Measurements from ENCODE around the gene RARA.

Gene RARA

GRCh38 chr17:40287494-40288369 is 21.2 kb upstream of the RARA start, which contains the start of gene CDC6:
TSS of gene CDC6 (plus strand) at chr17:40287879. CDS start at chr17:40289421, 1,542 bp downstream.
- Histone ChIP-seq H3K4me3 (ENCODE audit: low read depth, low read length) (peak within 1 kb of the TSS; percentile 96), H3K36me3 (ENCODE audit: control insufficient read depth in 2 of 2, insufficient read depth in 1 of 2, low read length in 2 of 2) (peaks cover 25 to 38% of the 10 kb centered on the region in 2 experiments), H3K27ac (ENCODE audit: extremely low read depth, low read depth, low read length) (peak within 1 kb of the TSS; percentile 95), H3K9me3 (ENCODE audit: control insufficient read depth, insufficient read depth, low read depth, low read length) (no peaks in the 10 kb centered on the region), H3K4me1 (ENCODE audit: control insufficient read depth, insufficient read depth, low read length) (peaks cover 3% of the 10 kb centered on the region)
- ChIA-PET CTCF (interaction anchor here (0.6 to 7.0 kb wide), 12 partner anchors 15 to 175 kb away, joined by 3 to 65 read pairs (median 6); no protein-coding TSS in a partner anchor), POLR2A (interaction anchor here (0.6 to 2.3 kb wide), 29 partner anchors 9 to 331 kb away, joined by 3 to 31 read pairs (median 4); partner anchors contain the start of genes CASC3, TOP2A and WIPF2)
- TF ChIP-seq ZNF24 (tag by site-specific recombination; IDR thresholded peaks at IDR 0.05) (peak; percentile 63), ZNF223 (tag by site-specific recombination; IDR thresholded peaks at IDR 0.05) (no peak), ZNF629 (tag by site-specific recombination; IDR thresholded peaks at IDR 0.05) (peak; percentile 79), ZNF311 (tag by site-specific recombination; IDR thresholded peaks at IDR 0.05; ENCODE audit: borderline replicate concordance) (no peak), REST (tag by site-specific recombination; IDR thresholded peaks at IDR 0.05) (peak; percentile 65), ZNF121 (tag by site-specific recombination; IDR thresholded peaks at IDR 0.05) (no peak), YY1 (tag by site-specific recombination; IDR thresholded peaks at IDR 0.05) (no peak; the same call in 1 of the 2 replicates), ZSCAN16 (tag by site-specific recombination; IDR thresholded peaks at IDR 0.05) (no peak; the same call in none of the 2 replicates), SETDB1 (IDR thresholded peaks at IDR 0.05; ENCODE audit: insufficient read length, low read length) (no peak), ZNF202 (tag by site-specific recombination; IDR thresholded peaks at IDR 0.05; ENCODE audit: borderline replicate concordance) (no peak), ZFP3 (tag by site-specific recombination; IDR thresholded peaks at IDR 0.05; ENCODE audit: low read depth) (no peak; the same call in 1 of the 2 replicates), ZNF350 (tag by site-specific recombination; IDR thresholded peaks at IDR 0.05) (no peak), ZNF580 (tag by site-specific recombination; IDR thresholded peaks at IDR 0.05) (no peak), KLF10 (tag by site-specific recombination; IDR thresholded peaks at IDR 0.05) (peak; percentile 58; the same call in 1 of the 2 replicates), ZNF571 (tag by site-specific recombination; IDR thresholded peaks at IDR 0.05) (no peak), ZNF211 (tag by site-specific recombination; IDR thresholded peaks at IDR 0.05; ENCODE audit: low read depth) (no peak), ZNF792 (tag by site-specific recombination; IDR thresholded peaks at IDR 0.05) (no peak), ZNF777 (tag by site-specific recombination; IDR thresholded peaks at IDR 0.05; ENCODE audit: borderline replicate concordance) (no peak), ZNF391 (tag by site-specific recombination; IDR thresholded peaks at IDR 0.05; ENCODE audit: borderline replicate concordance, low read depth) (peak; percentile 98), KLF8 (tag by site-specific recombination; IDR thresholded peaks at IDR 0.05) (peak; percentile 63), ZFP37 (tag by site-specific recombination; IDR thresholded peaks at IDR 0.05) (peak; percentile 96), ZNF677 (tag by site-specific recombination; IDR thresholded peaks at IDR 0.05) (no peak), PATZ1 (tag by site-specific recombination; IDR thresholded peaks at IDR 0.05) (peak; percentile 18; the same call in 1 of the 2 replicates), TSHZ1 (tag by site-specific recombination; IDR thresholded peaks at IDR 0.05; ENCODE audit: borderline replicate concordance) (no peak)
